T-cell (primary cell): ENCODE measurements around the gene TEX19. TPM values are rescaled to one million over a fixed set of nuclear protein-coding genes. Genes with fewer than 3 reads are reported as not detected.

Experiments used
- ATAC-seq, 4 experiments: fragments of 200-7000 bp in 3 of 4; fragments of 150-1000 bp in 1 of 4; cut with Tn5 transposase; replicated peaks in 1 of 4; 1 replicate in 3 of 4; 2 replicates in 1 of 4; pipeline ENCODE4 v1.10.0; 2021; ENCODE audit warnings: moderate library complexity in 3 of 4, mild to moderate bottlenecking in 2 of 4, moderate number of reproducible peaks in 1 of 4
- CTCF ChIA-PET, 2 donors: fragments of 300-600 bp; sonication (Branson Sonifier 250); formaldehyde crosslinking; loops; one replicate each; lab custom pipeline; 2022; ENCODE audit warnings: antibody characterized with exemption in 2 of 2; lab: Charles Lee
- POLR2A ChIA-PET, 2 donors: fragments of 300-600 bp; sonication (Branson Sonifier 250); formaldehyde crosslinking; loops; one replicate each; lab custom pipeline; 2022; ENCODE audit warnings: antibody characterized with exemption in 2 of 2; lab: Charles Lee
- DNase-seq, 35 experiments: peaks; one replicate each; pipeline versions ENCODE4 v3.0.0 to v3.0.0-alpha.2; 2013 to 2023
- H3K27ac ChIP-seq: one replicate; pipeline ENCODE4 v1.5.1; 2013; ENCODE audit warnings: low read length
- H3K27me3 ChIP-seq, 2 experiments: replicated peaks in 1 of 2; 1 replicate in 1 of 2; 2 replicates in 1 of 2; pipeline versions ENCODE4 v1.6.1 to v1.7.0; 2013; ENCODE audit warnings: low read length in 1 of 2, mixed read lengths in 1 of 2; ENCODE audit not compliant: control insufficient read depth in 2 of 2, insufficient read depth in 2 of 2; ENCODE audit errors: extremely low read depth in 1 of 2
- H3K36me3 ChIP-seq, 2 donors: 1 replicate in 1 of 2; 2 replicates in 1 of 2; pipeline versions ENCODE4 v1.6.1 to v1.7.0; 2013; ENCODE audit warnings: low read length in 1 of 2; ENCODE audit not compliant: control insufficient read depth in 2 of 2, insufficient read depth in 1 of 2; ENCODE audit errors: extremely low read depth in 1 of 2
- H3K4me1 ChIP-seq, 2 experiments: 1 replicate in 1 of 2; 2 replicates in 1 of 2; pipeline versions ENCODE4 v1.6.1 to v1.7.0; 2013; ENCODE audit warnings: low read length in 2 of 2, mixed read lengths in 1 of 2; ENCODE audit not compliant: insufficient read depth in 2 of 2, control insufficient read depth in 1 of 2; ENCODE audit errors: extremely low read depth in 1 of 2
- H3K4me3 ChIP-seq, 2 donors: 1 replicate in 1 of 2; 2 replicates in 1 of 2; pipeline versions ENCODE4 v1.5.1 to v1.7.0; 2013; ENCODE audit warnings: mild to moderate bottlenecking in 2 of 2, low read length in 1 of 2, moderate library complexity in 1 of 2; ENCODE audit not compliant: control insufficient read depth in 1 of 2; ENCODE audit errors: extremely low read depth in 1 of 2
- H3K9me3 ChIP-seq: 2 replicates; pipeline ENCODE4 v1.7.0; 2013
- H3K27ac Mint-ChIP-seq, 2 donors: one replicate each; pipeline ENCODE4 v1.8.0; 2020 to 2021; ENCODE audit warnings: mild to moderate bottlenecking in 2 of 2, mixed read lengths in 2 of 2
- H3K27me3 Mint-ChIP-seq, 2 donors: one replicate each; pipeline ENCODE4 v1.8.0; 2021 to 2022; ENCODE audit warnings: mixed read lengths in 2 of 2
- H3K36me3 Mint-ChIP-seq: one replicate; pipeline ENCODE4 v1.8.0; 2021; ENCODE audit warnings: mixed read lengths
- H3K4me1 Mint-ChIP-seq, 3 donors: one replicate each; pipeline ENCODE4 v1.8.0; 2020 to 2022; ENCODE audit warnings: mixed read lengths in 3 of 3, mild to moderate bottlenecking in 1 of 3
- H3K4me3 Mint-ChIP-seq, 3 donors: one replicate each; pipeline ENCODE4 v1.8.0; 2020 to 2022; ENCODE audit warnings: mild to moderate bottlenecking in 3 of 3, mixed read lengths in 3 of 3, moderate library complexity in 3 of 3
- H3K9me3 Mint-ChIP-seq, 3 donors: one replicate each; pipeline ENCODE4 v1.8.0; 2020 to 2022; ENCODE audit warnings: mixed read lengths in 3 of 3
- WGBS: methylation state at CpG from one replicate; pipeline ENCODE4 v1.1.5; 2013; ENCODE audit warnings: missing lambda C conversion rate; ENCODE audit not compliant: insufficient coverage; 5-methylcytosine and 5-hydroxymethylcytosine counted together
- total RNA-seq, 35 experiments: library from RNA in 6 of 35; stranded (reverse) in 6 of 35; fragments of 120-200 nt in 1 of 35; gene quantifications; one replicate each; pipeline versions ENCODE4 v1.2.1 to v1.2.4 and lab custom pipeline; 2013 to 2026

TEX19 gene
- total RNA-seq, 5 donors from 2014 or later (not counting 1 experiment from before 2014, with no cell fraction given) = not detected

DNA sequence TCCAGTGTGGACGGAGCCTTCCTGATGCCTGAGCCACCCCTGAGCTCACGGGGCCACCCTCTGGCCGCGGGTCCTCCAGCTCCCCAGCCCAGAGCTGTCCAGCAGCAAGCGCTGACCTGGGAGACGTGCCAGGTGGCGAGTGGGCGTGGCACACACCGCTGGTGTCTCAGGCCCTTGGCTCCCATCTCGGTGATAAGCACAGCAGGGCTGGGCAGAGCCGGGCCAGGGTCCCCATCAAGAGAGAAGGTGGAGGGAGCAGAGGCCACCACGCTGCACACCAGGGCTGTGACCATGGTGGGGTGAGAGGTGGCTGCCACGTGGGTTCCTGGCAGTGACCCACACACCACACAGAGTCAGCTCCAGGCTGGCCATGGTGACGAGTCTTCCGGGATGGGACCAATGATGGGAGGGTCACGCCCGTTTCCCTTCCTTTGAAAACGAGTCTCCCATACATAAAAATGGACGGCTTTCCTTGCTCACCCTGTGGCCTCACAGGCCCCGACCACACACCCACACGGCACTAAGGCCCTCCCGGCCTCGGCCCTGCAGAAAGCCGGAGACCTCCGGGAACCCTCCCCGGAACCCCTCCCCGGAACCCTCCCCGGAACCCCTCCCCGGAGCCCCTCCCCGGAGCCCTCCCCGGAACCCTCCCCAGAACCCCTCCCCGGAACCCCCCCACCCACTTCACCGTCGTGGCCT is 29.3 kb downstream of the TEX19 start:
- H3K27me3 Mint-ChIP-seq = peaks cover 0 to 14% of the 10 kb centered on the region in 2 donors
- ATAC-seq = no peak
- no peak overlapping the region for H3K27ac ChIP-seq
- DNase-seq = no peak
- H3K4me3 ChIP-seq = no peak overlapping the region
- H3K4me3 Mint-ChIP-seq = no peak overlapping the region
- no peaks in the 10 kb centered on the region for H3K9me3 Mint-ChIP-seq
- H3K4me1 Mint-ChIP-seq = peaks cover 2 to 8% (median 6%) of the 10 kb centered on the region in 3 donors
- H3K4me1 ChIP-seq = peaks cover 0 to 13% of the 10 kb centered on the region in 2 experiments
- peaks cover 0 to 9% of the 10 kb centered on the region in 2 donors for H3K36me3 ChIP-seq
- ChIA-PET CTCF (interaction anchor here in 1 of 2 donors (0.6 kb wide), 1 partner anchor 29 kb away, joined by 4 read pairs; no protein-coding TSS in a partner anchor), POLR2A (no interaction called here)
- H3K27ac Mint-ChIP-seq = no peak overlapping the region
- H3K36me3 Mint-ChIP-seq = peaks cover 3% of the 10 kb centered on the region
- peaks cover 0 to 44% of the 10 kb centered on the region in 2 experiments for H3K27me3 ChIP-seq
- H3K9me3 ChIP-seq = no peaks in the 10 kb centered on the region
- 86% methylated on average over 12 of the region's 34 CpGs for WGBS

DNA sequence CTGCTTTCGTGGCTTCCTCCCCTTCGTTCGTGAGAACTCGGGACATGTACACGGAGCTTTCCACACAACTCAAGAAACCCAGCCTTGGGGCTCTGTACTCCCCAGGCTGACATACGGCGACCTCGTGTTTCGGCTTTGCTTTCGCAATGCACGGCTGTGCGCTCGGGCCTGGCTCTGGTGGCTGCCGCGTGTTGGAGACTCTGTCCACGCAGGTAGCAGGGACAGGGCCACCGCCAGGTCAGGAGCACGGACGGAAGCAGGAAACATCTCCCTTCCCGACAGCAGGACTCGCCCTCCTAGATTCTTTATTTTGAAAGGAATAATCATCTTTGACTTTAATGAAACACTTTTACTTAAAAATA is 29.9 kb downstream of the TEX19 start:
- H3K4me1 ChIP-seq = peaks cover 0 to 13% of the 10 kb centered on the region in 2 experiments
- Mint-ChIP-seq H3K27me3 (peaks cover 0 to 9% of the 10 kb centered on the region in 2 donors), H3K4me3 (no peak overlapping the region), H3K4me1 (peaks cover 2 to 8% (median 6%) of the 10 kb centered on the region in 3 donors), H3K36me3 (peaks cover 7% of the 10 kb centered on the region), H3K9me3 (no peaks in the 10 kb centered on the region), H3K27ac (no peak overlapping the region)
- peaks cover 0 to 9% of the 10 kb centered on the region in 2 donors for H3K36me3 ChIP-seq
- ChIA-PET CTCF (no interaction called here), POLR2A (no interaction called here)
- WGBS = 83% methylated on average over 20 of the region's 21 CpGs
- peaks cover 0 to 39% of the 10 kb centered on the region in 2 experiments for H3K27me3 ChIP-seq
- no peak for DNase-seq
- no peak overlapping the region for H3K27ac ChIP-seq
- no peak overlapping the region for H3K4me3 ChIP-seq
- H3K9me3 ChIP-seq = no peaks in the 10 kb centered on the region
- ATAC-seq = no peak

DNA sequence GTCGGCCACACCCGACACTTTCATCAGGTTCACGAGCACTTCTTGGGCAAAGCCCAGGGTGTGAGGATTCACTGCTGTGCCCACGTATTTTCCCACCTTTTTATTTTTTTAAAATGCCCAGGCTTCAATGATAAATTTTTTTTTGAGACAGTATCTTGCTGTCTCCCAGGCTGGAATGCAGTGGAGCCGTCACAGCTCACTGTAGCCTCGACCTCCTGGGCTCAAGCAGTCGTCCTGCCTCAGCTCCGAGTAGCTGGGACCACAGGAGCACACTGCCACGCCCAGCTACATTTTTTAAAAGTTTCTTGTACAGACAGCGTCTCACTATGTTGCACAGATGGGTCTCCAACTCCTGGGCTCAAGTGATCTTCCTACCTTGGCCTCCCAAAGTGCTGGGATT is 30.3 kb downstream of the TEX19 start:
- Histone ChIP-seq H3K36me3 (peaks cover 4 to 9% of the 10 kb centered on the region in 2 donors), H3K9me3 (no peaks in the 10 kb centered on the region), H3K27me3 (peaks cover 0 to 34% of the 10 kb centered on the region in 2 experiments), H3K27ac (no peak overlapping the region), H3K4me3 (no peak overlapping the region), H3K4me1 (peaks cover 0 to 13% of the 10 kb centered on the region in 2 experiments)
- Mint-ChIP-seq H3K4me3 (no peak overlapping the region), H3K27me3 (peaks cover 0 to 8% of the 10 kb centered on the region in 2 donors), H3K4me1 (peaks cover 2 to 8% (median 6%) of the 10 kb centered on the region in 3 donors), H3K36me3 (peaks cover 7% of the 10 kb centered on the region), H3K9me3 (no peaks in the 10 kb centered on the region), H3K27ac (no peak overlapping the region)
- ChIA-PET CTCF (no interaction called here), POLR2A (no interaction called here)
- ATAC-seq (no peak), DNase-seq (no peak)
- 86% methylated on average over 8 of the region's 10 CpGs for WGBS

DNA sequence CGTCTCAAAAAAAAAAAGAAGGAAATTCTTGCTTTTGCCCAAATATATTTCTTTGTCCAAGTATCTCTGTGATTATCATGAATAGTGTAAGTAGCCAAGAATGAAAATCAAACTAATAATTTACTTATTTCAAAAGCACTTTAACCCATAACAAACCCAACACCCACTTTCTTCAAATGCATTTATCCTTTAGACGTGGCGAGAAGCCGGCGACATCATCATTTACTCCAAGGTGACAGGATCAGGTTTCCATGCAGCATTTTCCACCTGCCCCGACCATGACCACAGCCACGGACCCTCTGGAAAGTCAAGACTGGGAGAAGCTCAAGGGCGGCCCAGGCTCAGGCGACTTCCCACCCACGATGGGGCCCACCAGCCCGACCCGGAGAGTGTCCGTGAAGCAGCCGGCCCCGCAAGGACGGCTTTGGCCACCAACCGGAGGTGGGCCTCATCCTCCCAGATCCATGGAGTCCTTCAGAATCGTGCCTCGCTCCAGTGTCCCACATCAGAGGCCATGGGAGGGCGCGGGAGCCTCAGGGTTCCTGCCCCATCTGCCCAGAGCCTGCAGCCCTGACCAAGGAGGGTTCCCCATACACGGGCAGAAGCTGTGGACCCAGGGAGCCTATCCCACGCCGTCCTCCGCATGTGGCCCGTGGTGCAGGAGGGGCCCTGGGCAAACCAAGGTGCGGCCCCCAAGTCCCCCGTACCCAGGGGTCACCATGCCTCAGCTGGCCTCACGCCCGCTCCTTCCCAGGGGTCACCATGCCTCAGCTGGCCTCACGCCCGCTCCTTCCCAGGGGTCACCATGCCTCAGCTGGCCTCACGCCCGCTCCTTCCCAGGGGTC is 31.2 kb downstream of the TEX19 start:
- Histone ChIP-seq H3K4me1 (peaks cover 0 to 13% of the 10 kb centered on the region in 2 experiments), H3K27ac (no peak overlapping the region), H3K27me3 (peaks cover 0 to 26% of the 10 kb centered on the region in 2 experiments), H3K36me3 (peaks cover 8 to 13% of the 10 kb centered on the region in 2 donors), H3K9me3 (no peaks in the 10 kb centered on the region), H3K4me3 (no peak overlapping the region)
- POLR2A ChIA-PET = no interaction called here
- ATAC-seq = no peak
- H3K4me1 Mint-ChIP-seq = peaks cover 2 to 8% (median 6%) of the 10 kb centered on the region in 3 donors
- peaks cover 11% of the 10 kb centered on the region for H3K36me3 Mint-ChIP-seq
- H3K27ac Mint-ChIP-seq = no peak overlapping the region
- no peaks in the 10 kb centered on the region for H3K9me3 Mint-ChIP-seq
- CTCF ChIA-PET = no interaction called here
- WGBS = 91% methylated on average over 17 of the region's 34 CpGs
- no peak for DNase-seq
- H3K4me3 Mint-ChIP-seq = no peak overlapping the region
- peaks cover 0 to 8% of the 10 kb centered on the region in 2 donors for H3K27me3 Mint-ChIP-seq

DNA sequence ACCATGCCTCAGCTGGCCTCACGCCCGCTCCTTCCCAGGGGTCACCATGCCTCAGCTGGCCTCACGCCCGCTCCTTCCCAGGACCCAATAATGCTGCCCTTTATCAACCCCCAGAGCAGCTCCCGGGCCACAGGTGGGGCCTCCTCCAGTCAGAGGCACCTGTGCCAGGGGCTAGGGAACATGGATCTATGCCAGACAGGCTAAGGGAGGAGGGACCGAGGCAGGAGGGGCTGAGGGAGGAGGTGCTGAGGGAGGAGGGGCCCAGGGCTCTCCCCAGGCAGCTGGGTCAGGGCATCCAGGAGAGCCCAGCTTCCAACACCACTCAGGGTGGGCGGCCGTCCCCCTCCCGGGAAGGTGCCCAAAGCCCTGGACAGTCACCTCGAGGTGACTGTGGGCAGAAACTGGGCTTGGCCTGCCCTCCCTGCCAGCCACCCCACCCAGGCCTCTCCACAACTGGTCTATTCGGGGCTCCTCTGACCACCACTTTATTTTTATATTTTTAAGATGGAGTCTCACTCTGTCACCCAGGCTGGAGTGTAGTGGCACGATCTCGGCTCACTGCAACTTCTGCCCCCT is 31.9 kb downstream of the TEX19 start:
- Mint-ChIP-seq H3K4me1 (peaks cover 2 to 8% (median 6%) of the 10 kb centered on the region in 3 donors), H3K27ac (no peak overlapping the region), H3K9me3 (no peaks in the 10 kb centered on the region), H3K4me3 (no peak overlapping the region), H3K27me3 (peaks cover 0 to 6% of the 10 kb centered on the region in 2 donors), H3K36me3 (peaks cover 11% of the 10 kb centered on the region)
- Histone ChIP-seq H3K9me3 (no peaks in the 10 kb centered on the region), H3K27ac (no peak overlapping the region), H3K36me3 (peaks cover 10 to 13% of the 10 kb centered on the region in 2 donors), H3K4me3 (no peak overlapping the region), H3K27me3 (peaks cover 0 to 19% of the 10 kb centered on the region in 2 experiments), H3K4me1 (peaks cover 0 to 13% of the 10 kb centered on the region in 2 experiments)
- CTCF ChIA-PET = no interaction called here
- DNase-seq (no peak), ATAC-seq (no peak)
- POLR2A ChIA-PET = no interaction called here
- WGBS = 100% methylated on average over 4 of the region's 13 CpGs

DNA sequence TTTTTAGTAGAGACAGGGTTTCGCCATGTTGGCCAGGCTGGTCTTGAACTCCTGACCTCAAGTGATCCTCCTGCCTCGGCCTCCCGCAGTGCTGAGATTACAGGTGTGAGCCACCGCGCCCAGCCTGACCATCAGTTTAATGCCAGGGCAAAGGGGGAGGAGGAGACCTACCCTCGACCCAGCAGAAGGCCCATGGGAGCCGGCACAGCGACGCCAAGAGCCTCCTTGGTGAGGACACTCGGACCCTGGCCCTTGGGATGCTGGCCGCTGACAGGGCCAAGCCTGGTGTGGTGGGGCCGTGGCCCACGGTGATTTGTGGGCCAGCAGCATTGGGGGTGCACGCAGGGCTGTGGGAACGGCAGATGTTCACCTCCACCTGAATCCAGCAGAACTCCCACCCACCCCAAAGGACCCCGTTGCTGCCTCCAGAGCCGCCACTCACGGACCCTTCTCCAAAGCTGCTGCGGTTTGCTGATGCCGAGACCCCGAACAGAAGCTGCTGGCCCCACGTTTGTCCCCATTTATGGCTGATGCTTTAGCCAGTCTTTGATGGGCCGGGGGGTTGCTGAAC is 32.5 kb downstream of the TEX19 start:
- no peak for ATAC-seq
- Mint-ChIP-seq H3K9me3 (no peaks in the 10 kb centered on the region), H3K27me3 (peaks cover 0 to 3% of the 10 kb centered on the region in 2 donors), H3K36me3 (peaks cover 11% of the 10 kb centered on the region), H3K27ac (no peak overlapping the region), H3K4me3 (no peak overlapping the region), H3K4me1 (peaks cover 2 to 8% (median 6%) of the 10 kb centered on the region in 3 donors)
- Histone ChIP-seq H3K27ac (no peak overlapping the region), H3K4me3 (no peak overlapping the region), H3K27me3 (peaks cover 0 to 14% of the 10 kb centered on the region in 2 experiments), H3K36me3 (peaks cover 10 to 13% of the 10 kb centered on the region in 2 donors), H3K9me3 (no peaks in the 10 kb centered on the region), H3K4me1 (peaks cover 0 to 10% of the 10 kb centered on the region in 2 experiments)
- no peak for DNase-seq
- 91% methylated on average over 23 of the region's 23 CpGs for WGBS
- ChIA-PET CTCF (no interaction called here), POLR2A (no interaction called here)
